ENCODE results near the gene MPDU1. TPM values are rescaled to one million over a fixed set of nuclear protein-coding genes. Genes with fewer than 3 reads are reported as not detected.

MPDU1 gene
- total and polyA plus RNA-seq, 4 donors: 55.3 to 136 (median 91.2) TPM

DNA sequence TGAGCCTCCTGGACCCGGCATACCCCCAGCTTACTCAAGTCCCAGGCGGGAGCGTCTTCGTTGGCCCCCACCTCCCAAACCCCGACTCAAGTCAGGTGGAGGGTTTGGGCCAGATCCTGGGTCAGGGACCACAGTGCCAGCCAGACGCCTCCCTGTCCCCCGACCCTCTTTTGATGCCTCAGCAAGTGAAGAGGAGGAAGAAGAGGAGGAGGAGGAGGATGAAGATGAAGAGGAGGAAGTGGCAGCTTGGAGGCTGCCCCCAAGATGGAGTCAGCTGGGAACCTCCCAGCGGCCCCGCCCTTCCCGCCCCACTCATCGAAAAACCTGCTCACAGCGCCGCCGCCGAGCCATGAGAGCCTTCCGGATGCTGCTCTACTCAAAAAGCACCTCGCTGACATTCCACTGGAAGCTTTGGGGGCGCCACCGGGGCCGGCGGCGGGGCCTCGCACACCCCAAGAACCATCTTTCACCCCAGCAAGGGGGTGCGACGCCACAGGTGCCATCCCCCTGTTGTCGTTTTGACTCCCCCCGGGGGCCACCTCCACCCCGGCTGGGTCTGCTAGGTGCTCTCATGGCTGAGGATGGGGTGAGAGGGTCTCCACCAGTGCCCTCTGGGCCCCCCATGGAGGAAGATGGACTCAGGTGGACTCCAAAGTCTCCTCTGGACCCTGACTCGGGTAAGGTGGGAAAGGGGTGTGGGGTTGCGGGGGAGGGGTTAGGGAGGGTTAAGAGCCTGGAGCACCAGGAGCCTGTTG lies 20.4 kb upstream of the MPDU1 start:
- no peak overlapping the region for H3K9ac ChIP-seq (ENCODE audit: low read depth in 1 of 2, low read length in 2 of 2)
- peaks cover 4 to 29% (median 12%) of the 10 kb centered on the region in 4 donors for H3K36me3 ChIP-seq (ENCODE audit: control insufficient read depth in 4 of 4, insufficient read depth in 3 of 4, low read depth in 1 of 4, low read length in 3 of 4)
- H3K27ac ChIP-seq (ENCODE audit: low read depth in 1 of 2, low read length in 2 of 2): no peak overlapping the region
- 93% methylated on average over 30 of the region's 30 CpGs for WGBS
- H3K27me3 ChIP-seq (ENCODE audit: control insufficient read depth in 4 of 4, insufficient read depth in 4 of 4, low read length in 3 of 4): no peaks in the 10 kb centered on the region
- TF ChIP-seq YY1 (IDR thresholded peaks at IDR 0.05) (no peak), HNF4G (IDR thresholded peaks at IDR 0.05) (no peak), FOXA2 (IDR thresholded peaks at IDR 0.05) (no peak), REST (IDR thresholded peaks at IDR 0.05) (no peak), GABPA (IDR thresholded peaks at IDR 0.05 in 1 of 2, conservative IDR thresholded peaks at IDR 0.05 in 1 of 2) (no peak), MAX (IDR thresholded peaks at IDR 0.05) (no peak), FOXA1 (IDR thresholded peaks at IDR 0.05) (no peak), CTCF (IDR thresholded peaks at IDR 0.05; ENCODE audit: low read depth, low read length, missing input control) (no peak), SP1 (IDR thresholded peaks at IDR 0.05) (no peak), NR2F2 (IDR thresholded peaks at IDR 0.05) (no peak), HNF4A (conservative IDR thresholded peaks at IDR 0.05) (no peak), ATF3 (IDR thresholded peaks at IDR 0.05) (no peak)
- TF ChIP-seq, protein P1, sequence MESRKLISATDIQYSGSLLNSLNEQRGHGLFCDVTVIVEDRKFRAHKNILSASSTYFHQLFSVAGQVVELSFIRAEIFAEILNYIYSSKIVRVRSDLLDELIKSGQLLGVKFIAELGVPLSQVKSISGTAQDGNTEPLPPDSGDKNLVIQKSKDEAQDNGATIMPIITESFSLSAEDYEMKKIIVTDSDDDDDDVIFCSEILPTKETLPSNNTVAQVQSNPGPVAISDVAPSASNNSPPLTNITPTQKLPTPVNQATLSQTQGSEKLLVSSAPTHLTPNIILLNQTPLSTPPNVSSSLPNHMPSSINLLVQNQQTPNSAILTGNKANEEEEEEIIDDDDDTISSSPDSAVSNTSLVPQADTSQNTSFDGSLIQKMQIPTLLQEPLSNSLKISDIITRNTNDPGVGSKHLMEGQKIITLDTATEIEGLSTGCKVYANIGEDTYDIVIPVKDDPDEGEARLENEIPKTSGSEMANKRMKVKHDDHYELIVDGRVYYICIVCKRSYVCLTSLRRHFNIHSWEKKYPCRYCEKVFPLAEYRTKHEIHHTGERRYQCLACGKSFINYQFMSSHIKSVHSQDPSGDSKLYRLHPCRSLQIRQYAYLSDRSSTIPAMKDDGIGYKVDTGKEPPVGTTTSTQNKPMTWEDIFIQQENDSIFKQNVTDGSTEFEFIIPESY (IDR thresholded peaks at IDR 0.05): no peak
- no peak for DNase-seq (ENCODE audit: low spot score)
- no peaks in the 10 kb centered on the region for H3K9me3 ChIP-seq (ENCODE audit: control insufficient read depth in 4 of 4, low read length in 3 of 4)
- peak overlapping the region in 1 of 3 donors; percentile 85 for H3K4me3 ChIP-seq (ENCODE audit: low read depth in 1 of 3, low read length in 3 of 3)
- peaks cover 10 to 46% (median 35%) of the 10 kb centered on the region in 4 donors for H3K4me1 ChIP-seq (ENCODE audit: control insufficient read depth in 4 of 4, insufficient read depth in 4 of 4, low read length in 3 of 4)

DNA sequence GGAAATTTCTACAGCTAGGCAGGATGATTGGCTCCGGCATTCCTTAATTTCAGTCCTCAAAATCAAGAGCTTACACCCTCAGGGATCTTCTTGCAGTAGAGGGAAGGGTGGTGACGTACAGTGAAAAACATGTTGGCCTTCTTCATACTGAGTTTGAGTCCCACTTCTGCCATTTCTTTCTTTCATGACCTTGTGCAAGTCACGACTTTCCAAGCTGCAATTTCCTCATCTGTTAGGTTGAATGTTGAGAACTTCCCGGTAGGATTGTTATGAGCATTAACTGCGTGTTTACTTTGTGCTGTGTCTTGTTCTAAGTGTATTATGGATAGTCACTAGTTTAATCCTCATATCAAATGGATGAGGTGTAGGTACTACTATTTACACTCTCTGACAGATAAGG lies 14.1 kb upstream of the MPDU1 start:
- Histone ChIP-seq H3K4me3 (ENCODE audit: low read depth in 1 of 3, low read length in 3 of 3) (no peak overlapping the region), H3K9ac (ENCODE audit: low read depth in 1 of 2, low read length in 2 of 2) (no peak overlapping the region), H3K36me3 (ENCODE audit: control insufficient read depth in 4 of 4, insufficient read depth in 3 of 4, low read depth in 1 of 4, low read length in 3 of 4) (peaks cover 5 to 43% (median 22%) of the 10 kb centered on the region in 4 donors), H3K4me1 (ENCODE audit: control insufficient read depth in 4 of 4, insufficient read depth in 4 of 4, low read length in 3 of 4) (peaks cover 0 to 16% (median 13%) of the 10 kb centered on the region in 4 donors), H3K27ac (ENCODE audit: low read depth in 1 of 2, low read length in 2 of 2) (no peak overlapping the region), H3K9me3 (ENCODE audit: control insufficient read depth in 4 of 4, low read length in 3 of 4) (no peaks in the 10 kb centered on the region), H3K27me3 (ENCODE audit: control insufficient read depth in 4 of 4, insufficient read depth in 4 of 4, low read length in 3 of 4) (no peaks in the 10 kb centered on the region)
- DNase-seq (ENCODE audit: low spot score): no peak
- WGBS: 89% methylated on average over 5 of the region's 5 CpGs
- TF ChIP-seq MAX (IDR thresholded peaks at IDR 0.05): no peak
- no peak for TF ChIP-seq SP1 (IDR thresholded peaks at IDR 0.05)
- TF ChIP-seq FOXA2 (IDR thresholded peaks at IDR 0.05): no peak
- no peak for TF ChIP-seq ATF3 (IDR thresholded peaks at IDR 0.05)
- no peak for TF ChIP-seq EGR1 (IDR thresholded peaks at IDR 0.05; ENCODE audit: low read depth in 2 of 2)
